ENCODE measurements around the gene BPI. TPM values are rescaled to one million over a fixed set of nuclear protein-coding genes. Genes with fewer than 3 reads are reported as not detected.
"Not testable (repeated sequence)": the region's sequence is repeated elsewhere in the genome, so short reads cannot be mapped to it uniquely, and the experiment has no call there.

The BPI gene
- total RNA-seq, 1 experiment from 2014 or later = 0.10 TPM

DNA sequence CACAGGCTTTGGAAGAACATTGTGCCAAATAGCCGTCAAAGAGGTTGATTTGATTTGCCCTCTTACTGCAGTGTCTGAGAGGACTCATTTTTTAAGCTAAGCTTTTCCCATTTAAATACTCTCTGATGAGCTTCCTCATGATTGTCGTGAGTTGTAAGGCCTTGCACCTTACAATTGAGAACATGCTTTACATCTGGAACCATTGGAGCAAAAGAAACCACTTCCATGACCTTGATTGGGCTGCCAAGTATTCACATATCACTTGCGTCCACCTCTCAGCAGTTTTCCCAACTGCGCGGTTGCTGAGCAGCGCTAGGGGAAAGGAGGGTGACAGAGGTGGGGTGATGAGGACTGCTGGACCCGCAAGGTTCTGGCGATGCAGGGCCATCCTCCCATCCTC, 30.1 kb downstream of the BPI start:
- DNase-seq (ENCODE audit: low spot score) = no peak

DNA sequence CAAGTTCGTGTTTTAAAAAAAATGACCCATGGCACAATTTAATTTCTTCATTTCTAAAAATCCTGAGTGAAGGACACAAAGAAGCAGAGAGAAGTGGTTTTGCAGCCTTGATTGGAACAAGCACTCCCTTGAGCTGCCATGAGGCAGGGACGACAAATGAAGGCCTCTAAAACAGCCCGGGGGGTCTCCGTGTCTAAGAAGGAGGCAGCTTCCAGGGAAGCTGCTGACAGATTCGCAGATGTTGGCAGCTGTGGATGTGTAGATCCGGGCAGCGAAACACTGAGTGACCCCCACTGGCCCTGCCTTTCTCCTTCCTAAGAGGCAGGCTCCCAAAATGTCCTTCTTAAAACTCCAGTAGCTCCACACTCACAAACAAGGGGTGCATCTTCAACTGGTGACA, 32.8 kb downstream of the BPI start:
- no peak for DNase-seq (ENCODE audit: low spot score)

DNA sequence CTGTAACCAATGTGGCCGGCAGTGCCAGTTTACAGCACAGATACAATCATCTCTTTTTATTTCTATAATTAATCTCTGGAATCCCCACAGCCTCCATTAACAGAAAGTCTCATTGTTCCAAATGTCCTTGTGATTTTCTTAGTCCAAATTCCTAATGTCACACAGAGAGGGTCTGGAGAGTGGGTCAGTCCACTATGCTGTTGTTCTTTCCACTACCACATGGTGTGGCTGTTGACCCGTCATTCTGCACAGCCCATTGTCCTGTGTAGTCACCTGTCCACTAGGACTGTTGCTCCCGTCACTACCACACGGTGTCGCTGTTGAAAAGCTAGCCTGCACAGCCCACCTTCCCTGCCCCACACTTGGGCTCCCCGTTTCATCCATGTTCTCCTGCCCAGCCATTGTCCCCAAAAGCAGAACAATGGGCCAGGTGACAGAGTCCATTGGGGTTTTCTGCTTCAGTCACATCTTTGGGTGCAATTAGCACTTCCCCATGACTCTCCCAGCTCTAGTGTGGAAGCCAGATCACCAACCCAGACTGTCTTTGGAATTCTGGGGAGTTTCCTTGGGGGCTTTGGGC, 33.7 kb downstream of the BPI start:
- peak; percentile 34 for DNase-seq (ENCODE audit: low spot score)

DNA sequence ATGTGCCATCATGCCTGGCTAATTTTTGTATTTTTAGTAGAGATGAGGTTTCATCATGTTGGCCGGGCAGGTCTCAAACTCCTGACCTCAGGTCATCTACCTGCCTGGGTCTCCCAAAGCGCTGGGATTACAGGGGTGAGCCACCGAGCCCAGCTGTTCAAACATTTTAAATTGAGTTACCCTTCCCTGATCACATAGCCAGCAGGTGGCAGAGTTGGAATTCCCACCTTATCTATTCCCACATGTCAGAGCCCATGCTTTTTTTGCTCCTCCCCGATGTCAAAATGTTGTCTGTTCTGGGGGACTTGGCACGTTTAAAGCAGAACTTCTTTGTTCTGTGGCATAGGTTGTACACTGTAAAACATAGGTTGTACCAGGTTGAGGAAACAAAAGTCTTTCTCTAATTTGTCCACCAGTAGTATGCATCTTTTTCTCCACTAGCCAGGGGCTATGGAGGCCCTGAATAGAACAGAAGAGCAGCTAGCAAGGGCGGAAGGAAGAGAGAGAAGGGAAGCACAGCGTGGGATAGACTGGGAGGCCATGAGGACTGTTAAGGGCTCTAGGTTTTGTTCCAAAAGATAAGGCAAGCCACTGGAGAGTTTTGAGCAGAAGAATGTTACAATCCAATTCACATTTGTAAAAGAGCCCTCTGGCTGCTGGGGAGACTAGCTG, 35.0 kb downstream of the BPI start:
- DNase-seq (ENCODE audit: low spot score) = no peak

DNA sequence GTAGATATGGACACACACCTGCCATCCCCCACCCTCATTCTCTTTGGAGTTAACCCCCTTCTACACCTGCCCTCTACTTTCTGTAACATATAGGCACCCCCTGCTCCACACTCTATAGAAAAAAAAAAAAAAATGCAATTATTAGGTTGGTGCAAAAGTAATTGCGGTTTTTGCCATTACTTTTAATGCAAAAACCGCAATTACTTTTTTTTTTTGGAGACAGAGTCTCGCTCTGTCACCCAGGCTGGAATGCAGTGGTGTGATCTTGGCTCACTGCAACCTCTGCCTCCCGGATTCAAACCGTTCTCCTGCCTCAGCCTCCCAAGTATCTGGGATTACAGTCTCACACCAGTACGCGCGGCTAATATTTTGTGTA, 35.6 kb downstream of the BPI start:
- not testable (repeated sequence) for DNase-seq (ENCODE audit: low spot score)

DNA sequence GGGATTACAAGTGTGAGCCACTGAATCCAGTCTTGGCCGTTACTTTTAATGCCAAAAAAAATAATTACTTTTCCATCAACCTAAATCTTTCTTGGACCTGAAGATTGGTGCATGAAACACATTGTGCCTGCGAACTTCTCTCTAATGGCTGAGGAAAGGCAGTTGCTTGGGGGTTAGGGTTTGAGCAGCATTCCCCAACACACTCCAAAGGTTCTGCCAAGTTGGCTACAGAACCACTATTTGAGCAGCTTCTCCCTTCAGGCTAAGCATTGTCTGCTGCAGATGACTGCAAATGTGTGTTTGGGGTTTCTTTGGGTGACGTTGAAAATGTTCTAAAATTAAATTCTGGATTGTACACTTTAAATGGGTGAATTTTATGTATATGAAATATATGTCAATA, 36.0 kb downstream of the BPI start:
- no peak for DNase-seq (ENCODE audit: low spot score)

DNA sequence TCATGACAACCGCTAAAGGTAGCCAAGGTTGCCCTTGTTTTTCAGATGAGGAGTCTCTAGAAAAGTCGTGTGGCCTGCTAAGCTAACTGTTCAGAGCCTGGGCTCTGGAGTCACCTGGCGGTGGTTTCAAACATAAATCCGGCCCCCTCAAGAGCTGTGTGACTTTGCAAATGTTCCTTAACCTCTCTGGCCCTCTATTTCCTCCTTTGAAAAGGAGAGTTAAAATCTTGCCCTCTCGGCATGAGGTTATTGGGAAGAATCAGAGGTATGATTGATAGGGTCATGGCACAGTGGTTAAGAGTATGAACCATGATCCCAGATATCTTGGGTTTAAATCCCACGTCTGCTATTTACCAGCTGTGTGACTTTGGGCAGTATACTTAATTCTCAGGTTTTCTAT, 36.7 kb downstream of the BPI start:
- DNase-seq (ENCODE audit: low spot score) = no peak

DNA sequence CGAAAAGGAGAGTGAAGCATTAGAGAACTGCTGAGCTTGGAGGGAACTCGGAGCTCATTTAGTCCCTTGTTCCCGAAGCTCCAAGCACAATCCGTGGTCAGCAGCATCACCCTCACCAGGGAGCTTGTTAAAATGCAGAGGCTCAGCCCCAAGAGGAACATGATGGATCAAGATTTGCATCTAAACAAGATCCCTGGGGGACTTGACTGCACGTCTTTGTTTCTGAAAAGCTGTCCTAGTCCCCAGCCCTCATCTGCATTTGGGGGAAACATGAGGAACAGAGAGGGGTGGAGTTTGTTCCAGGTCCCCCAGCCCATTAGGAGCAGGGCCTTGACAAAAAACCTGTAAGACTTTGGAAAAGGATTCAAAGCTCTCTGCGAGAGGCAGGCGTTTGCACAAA, 38.3 kb downstream of the BPI start:
- DNase-seq (ENCODE audit: low spot score) = no peak

DNA sequence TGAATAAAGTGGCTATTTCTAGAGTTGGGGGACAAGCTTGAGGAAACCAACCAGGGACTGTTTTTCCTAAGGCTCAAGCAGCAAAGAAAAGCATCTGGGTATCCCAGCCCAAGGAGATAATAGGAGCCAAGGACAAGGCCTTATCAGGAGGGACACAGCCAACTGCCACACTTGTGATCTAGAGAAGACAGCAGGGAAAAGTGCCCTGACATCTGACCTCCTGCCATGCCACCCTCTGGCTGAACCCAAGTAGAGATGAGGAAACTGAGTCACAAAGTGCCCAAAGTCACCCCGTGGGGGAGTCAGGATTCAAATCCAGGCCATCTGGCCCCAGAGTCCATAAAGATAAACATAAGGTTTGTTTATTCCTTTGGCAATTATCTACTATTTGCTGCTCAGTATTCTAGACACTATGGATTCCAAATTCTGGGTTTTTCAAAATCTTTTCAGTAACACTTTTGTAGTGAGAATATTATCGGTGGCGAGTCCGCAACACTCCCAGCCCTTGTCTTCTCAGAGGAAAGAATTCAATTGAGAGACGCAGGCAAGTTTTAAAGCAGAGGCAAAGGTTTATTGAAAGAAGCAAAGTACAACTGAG, 38.9 kb downstream of the BPI start:
- no peak for DNase-seq (ENCODE audit: low spot score)

DNA sequence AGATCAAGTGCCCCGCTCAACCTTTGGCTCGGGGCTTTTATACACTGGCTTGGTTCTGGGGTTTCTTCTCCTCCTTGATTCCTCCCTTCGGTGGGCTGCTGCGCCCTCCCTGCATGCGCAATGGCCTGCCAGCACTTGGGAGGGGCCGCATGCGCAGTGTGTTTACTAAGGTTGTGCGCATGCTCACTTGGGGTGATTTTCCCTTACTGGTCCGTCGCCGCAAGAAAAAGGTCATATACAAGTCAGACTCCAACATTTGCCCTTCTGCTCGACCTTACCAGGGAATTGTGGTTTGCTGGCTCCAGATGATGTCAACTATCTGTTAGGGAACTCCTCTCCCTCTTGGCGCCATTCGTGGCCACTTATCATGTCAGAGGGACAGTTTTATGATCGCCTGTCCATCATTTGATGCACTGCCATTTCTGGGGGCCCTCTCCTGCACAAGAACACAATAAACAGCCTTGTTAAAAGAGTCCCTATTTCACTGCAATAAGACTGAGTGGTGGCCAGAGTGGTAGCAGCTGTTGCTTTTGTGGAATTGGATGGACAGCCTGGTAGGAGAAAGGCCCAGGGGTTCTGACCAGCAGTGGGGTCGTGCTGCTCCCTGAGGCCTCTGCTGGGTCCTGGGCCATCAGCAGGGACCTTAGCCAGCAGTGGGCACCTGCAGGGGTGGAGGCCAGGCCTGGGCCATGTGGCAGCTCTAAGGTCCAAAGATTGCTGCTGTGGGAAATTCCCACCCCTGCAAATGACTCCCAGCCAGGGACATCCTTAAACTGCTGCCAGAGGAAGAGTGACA, 39.6 kb downstream of the BPI start:
- DNase-seq (ENCODE audit: low spot score) = no peak

DNA sequence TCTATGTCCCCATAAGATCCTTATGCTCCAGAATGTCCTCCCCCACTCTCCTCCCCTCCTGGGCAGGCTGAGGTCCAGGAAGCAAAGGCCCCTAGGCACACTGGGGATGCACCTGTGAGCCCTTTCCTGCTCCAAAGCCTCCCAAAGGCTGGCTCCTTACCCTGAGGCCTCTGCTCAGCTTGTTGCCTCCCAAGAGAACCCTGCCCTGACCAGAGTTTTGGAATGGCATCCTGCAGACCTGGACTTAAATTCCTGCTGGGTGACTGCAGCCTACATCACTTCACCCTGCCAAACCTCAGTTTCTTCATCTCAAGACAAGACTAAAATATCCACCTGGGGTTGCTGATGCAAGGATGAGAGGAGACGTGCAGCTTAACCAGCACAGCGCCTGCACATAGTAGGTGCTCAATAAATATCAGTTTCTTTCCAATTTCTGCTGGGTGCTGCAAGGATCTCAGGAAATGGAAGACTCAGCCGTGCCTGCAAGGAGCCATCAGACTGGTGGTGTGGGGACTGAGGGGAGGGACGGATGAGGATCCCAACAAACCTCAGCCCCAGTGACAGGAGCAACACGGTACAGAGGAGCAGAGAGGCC, 40.2 kb downstream of the BPI start:
- no peak for DNase-seq (ENCODE audit: low spot score)

DNA sequence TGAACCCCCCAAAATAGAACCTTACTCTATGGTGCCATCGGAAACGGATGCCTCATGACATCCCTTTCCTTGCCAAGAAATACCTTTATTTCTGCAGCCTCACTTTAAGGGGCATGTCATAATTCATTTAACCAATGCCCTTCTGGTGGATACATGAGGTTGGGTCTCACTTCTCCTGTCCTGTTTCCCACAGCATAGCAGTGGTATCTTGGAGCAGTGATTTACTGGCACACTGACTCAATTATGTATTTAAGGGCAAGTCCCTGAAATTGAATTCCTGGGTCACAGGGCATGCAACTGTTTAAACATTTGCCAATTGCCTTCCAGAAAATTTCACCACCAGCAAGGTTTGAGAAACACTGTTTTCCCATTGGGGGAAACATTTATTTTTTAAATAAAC, 41.7 kb downstream of the BPI start:
- DNase-seq (ENCODE audit: low spot score) = no peak

DNA sequence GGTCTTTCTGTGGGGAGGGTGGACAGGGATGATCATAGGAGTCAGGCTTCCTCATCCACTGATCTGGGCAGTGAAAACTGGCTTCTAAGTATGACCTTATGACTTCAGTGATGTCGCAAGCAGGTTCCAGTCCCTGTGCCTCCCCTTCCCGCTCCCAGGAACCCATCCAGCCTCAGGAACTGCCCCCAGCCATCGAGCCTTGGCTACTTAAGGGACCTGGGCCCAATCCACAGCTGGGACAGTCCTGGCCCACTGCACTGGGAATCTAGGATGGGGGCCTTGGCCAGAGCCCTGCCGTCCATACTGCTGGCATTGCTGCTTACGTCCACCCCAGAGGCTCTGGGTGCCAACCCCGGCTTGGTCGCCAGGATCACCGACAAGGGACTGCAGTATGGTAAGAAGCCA, 42.3 kb downstream of the BPI start, which contains the start of gene LBP:
Gene LBP, plus strand, starts transcription at position 236 of the 405 bp plus-strand sequence. Its CDS starts 35 bp downstream, at position 271.
- DNase-seq (ENCODE audit: low spot score) = no peak

DNA sequence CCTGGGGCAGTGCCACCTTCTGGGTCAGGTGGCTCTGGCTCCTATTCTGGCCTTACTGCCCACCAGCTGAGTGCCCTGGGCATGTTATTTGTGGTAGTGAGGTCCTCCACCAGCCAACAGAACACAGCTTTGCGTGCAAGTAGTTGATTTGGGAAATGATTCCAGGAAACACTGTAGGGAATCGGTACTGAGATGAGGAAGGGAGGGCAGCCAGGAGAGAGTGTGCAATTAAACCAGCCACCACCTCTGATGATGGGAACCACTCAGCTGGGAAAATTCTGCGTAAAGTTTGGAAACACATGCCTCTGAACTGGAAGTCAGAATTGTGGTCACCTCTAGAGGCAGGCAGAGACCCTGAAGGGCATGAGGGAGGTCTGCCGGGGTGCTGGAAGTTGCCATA, 42.8 kb downstream of the BPI start:
- DNase-seq (ENCODE audit: low spot score) = no peak

DNA sequence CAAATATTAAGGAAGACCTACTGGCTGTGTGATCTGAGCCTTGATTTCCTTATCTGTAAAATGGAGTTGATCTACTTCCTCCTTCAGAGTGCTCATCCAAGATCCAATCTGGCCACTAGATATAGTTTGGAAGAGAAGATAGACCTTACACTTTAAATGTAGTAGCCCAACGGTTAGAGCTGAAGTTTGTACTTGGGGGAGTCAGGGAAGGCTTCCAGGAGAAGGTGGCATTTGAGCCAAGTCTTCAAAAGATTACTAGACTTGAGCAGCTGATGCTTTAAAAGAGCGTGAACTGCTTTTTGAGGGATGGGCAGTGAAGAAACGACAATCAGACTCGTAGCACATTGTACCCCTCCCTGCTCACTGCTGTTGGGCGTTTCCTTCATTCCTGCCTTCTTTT, 45.9 kb downstream of the BPI start:
- DNase-seq (ENCODE audit: low spot score) = no peak

DNA sequence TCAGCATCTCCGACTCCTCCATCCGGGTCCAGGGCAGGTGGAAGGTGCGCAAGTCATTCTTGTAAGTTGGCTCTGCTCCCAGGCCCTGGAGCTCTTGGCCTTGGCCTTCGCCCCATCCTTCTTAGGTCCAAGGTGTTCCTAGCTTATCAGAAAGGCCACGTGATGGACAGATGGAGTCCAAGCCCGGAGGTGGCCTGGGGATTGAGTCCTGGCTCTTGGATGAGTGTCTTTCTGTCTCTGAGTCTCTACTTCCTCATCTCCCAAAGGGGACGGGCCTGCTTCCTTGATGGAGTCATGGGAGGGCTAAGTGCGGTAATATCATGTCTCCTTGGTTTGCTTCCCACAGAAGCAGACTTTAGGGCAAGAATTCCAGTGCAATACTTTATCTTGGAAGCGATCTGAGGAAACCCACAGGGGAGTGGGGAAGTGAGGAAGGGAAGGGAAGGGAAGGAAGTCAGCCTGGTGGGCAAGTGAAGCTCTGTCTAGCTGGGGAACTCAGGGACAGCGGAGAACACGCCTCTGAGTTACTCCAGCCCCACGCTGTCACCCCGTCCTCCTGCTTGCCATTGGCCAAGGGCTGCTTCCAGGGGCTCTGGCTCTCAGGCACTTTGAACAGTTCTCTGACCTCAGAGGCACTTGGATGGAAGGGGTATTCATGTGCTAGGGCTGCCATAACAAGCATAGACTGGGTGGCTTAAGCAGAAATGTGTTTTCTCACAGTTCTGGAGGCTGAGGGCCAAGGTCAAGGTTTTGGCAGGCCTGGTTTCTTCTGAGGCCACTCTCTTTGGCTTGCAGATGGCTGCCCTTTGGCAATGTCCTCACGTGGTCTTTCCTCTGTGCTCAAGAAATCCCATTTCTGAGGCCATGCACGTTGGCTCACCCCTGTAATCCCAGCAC, 47.2 kb downstream of the BPI start:
- DNase-seq (ENCODE audit: low spot score) = no peak

DNA sequence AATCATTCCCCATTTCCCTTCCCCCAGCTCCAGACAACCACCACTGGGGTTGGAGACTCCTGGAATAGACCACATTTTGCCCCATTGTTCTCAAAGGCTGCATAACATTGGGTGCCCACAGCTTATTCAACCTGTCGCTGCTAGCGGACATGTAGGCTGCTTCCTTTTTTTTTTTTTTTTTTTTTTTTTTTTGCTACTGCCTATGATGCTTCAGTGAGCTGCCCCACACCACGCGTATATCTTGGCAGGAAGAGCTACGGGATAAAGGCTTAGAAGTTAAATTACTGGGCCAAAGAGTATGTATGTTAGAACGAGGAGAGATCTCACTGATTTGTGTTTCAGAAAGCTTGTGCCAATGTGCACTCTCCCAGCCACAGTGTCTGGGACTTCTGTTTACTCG, 49.4 kb downstream of the BPI start:
- no peak for DNase-seq (ENCODE audit: low spot score)

DNA sequence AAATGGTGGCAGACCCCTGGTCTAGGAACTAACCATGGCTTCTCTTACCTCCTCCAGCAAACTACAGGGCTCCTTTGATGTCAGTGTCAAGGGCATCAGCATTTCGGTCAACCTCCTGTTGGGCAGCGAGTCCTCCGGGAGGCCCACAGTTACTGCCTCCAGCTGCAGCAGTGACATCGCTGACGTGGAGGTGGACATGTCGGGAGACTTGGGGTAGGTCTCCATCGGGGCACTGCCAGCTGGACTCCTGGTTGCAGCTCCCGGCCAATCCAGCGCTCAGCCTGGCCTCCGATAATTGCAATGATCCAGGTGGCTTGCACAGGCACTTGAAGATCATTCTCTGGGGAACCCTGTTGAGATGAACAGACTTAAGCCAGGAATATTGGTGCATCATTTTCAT, 50.3 kb downstream of the BPI start:
- DNase-seq (ENCODE audit: low spot score) = no peak

DNA sequence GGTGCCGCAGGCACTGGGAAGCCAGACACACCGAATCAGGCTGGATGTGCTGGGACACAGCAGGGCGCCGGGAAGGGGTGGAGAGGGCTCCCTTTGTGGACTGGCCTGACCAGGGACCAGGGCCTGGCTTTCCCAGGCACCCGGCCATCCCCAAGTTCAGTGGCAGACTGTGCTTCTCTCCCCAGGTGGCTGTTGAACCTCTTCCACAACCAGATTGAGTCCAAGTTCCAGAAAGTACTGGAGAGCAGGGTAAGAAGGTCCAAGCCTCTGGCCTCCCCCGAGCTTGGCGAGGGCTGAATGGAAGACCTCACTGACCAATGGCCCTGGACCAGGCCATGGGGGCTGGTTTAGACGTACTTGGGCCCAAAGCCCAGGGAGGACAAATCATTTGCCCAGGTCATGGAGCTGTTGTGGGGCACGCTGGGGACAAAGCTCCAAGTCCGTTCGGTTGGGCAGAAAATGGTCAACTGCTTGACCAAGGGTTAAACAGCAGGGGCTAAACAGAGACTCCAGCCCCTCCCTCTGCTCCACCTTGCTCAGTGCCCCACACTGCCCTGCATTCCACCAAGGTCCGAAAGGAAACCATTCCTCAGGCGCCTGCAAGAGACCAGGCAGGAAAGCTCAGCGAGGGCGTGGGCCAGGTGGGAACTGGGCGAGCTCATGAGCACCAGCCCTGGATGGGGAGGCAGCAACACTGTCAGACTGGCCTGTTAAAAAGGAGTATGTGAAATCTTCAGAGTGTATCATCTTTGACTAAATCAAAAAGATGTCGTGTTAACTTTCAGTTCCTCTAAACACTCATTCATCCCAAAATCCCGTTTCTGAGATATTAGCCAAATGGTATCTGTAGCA, 51.4 kb downstream of the BPI start:
- DNase-seq (ENCODE audit: low spot score) = no peak

DNA sequence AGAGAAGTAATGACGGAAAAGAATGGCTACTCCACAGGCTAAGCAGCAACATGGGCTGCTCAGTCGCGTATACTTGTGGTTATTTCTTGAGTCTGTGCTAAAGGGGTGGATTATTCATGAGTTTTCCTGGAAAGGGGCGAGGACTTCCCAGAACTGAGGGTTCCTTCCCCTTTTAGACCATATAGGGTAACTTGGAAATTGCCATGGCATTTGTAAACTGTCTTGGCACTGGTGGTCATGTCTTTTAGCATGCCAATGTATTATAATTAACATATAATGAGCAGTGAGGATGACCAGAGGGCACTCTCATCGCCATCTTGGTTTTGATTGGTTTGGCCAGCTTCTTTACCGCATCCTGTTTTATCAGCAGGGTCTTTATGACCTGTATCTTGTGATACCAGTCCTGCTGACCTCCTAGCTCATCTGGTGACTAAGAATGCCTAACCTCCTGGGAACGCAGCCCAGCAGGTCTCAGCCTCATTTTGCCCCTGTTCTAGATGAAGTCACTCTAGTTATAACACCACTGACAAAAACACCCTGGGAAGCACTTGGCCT, 53.8 kb downstream of the BPI start:
- DNase-seq (ENCODE audit: low spot score) = peak; percentile 51

All from H4 (cell line).